ENCODE measurements around the gene TREML4.

GRCh38 chr6:41278699-41279405, 50.7 kb downstream of the TREML4 start:
- TF ChIP-seq CTCF (IDR thresholded peaks at IDR 0.05; ENCODE audit: borderline replicate concordance, extremely low read depth, low read length, poor library complexity, severe bottlenecking) (peak; percentile 82), EZH2 (IDR thresholded peaks at IDR 0.05; ENCODE audit: borderline replicate concordance, low read depth, low read length, severe bottlenecking) (no peak)
